ENCODE results near the gene PPP1R13B. TPM values are rescaled to one million over a fixed set of nuclear protein-coding genes. Genes with fewer than 3 reads are reported as not detected.
"Not testable (repeated sequence)": the region's sequence is repeated elsewhere in the genome, so short reads cannot be mapped to it uniquely, and the experiment has no call there.

PPP1R13B gene
- polyA plus RNA-seq, 1 donor (not counting 4 experiments of a cell fraction or from before 2014, with no cell fraction given): 7.7 TPM

DNA sequence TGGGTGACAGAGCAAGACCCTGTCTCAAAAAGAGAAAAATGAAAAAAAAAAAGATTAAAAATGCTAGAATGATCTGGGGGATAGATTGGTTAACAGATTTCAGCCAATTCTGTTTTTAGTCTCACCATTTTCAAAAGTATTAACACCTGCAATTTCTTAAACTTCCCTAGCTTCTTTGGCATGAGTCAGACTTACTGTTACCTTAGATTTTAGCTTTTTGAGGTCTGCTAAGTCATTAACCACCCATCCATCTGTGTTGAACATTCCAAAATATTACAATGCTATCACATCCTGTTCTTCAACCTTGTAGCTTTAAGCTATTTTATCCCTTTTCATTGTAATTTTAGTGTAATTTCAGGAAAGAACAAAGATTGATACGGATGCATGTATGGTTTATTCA, 59.3 kb downstream of the PPP1R13B start:
- Histone ChIP-seq H4K20me1 (ENCODE audit: control insufficient read depth, extremely low read depth, insufficient read depth, low read length) (no peaks in the 10 kb centered on the region), H3K36me3 (ENCODE audit: control insufficient read depth in 2 of 2, extremely low read depth in 1 of 2, insufficient read depth in 2 of 2, low read length in 2 of 2) (peaks cover 0 to 1% of the 10 kb centered on the region in 2 experiments), H3K79me2 (ENCODE audit: control insufficient read depth, insufficient read depth, low read length) (no peaks in the 10 kb centered on the region), H3K4me2 (ENCODE audit: control insufficient read depth, extremely low read depth, insufficient read depth, low read depth, low read length) (peak overlapping the region; percentile 37), H3K9me1 (ENCODE audit: control insufficient read depth, extremely low read depth, insufficient read depth, low read length) (no peaks in the 10 kb centered on the region), H3K27me3 (ENCODE audit: control insufficient read depth, extremely low read depth, insufficient read depth, low read length) (no peaks in the 10 kb centered on the region), H3K9ac (ENCODE audit: control insufficient read depth, extremely low read depth, insufficient read depth, low read length) (no peak overlapping the region), H3K4me3 (ENCODE audit: control insufficient read depth in 2 of 3, extremely low read depth in 1 of 3, insufficient read depth in 2 of 3, low read depth in 1 of 3, low read length in 3 of 3) (no peak overlapping the region), H3K4me1 (ENCODE audit: control insufficient read depth, extremely low read depth, insufficient read depth, low read length) (peaks cover 12% of the 10 kb centered on the region), H3K27ac (ENCODE audit: control insufficient read depth, insufficient read depth, low read length) (no peak overlapping the region), H2AFZ (ENCODE audit: control insufficient read depth, low read length) (no peak overlapping the region), H3K9me3 (ENCODE audit: control insufficient read depth, low read depth, low read length) (no peaks in the 10 kb centered on the region)
- no peak for FAIRE-seq
- TF ChIP-seq CTCF (optimal IDR thresholded peaks at IDR 0.05 in 1 of 3, IDR thresholded peaks at IDR 0.05 in 1 of 3, conservative IDR thresholded peaks at IDR 0.05 in 1 of 3; ENCODE audit: extremely low read depth in 1 of 3, insufficient read depth in 2 of 3, low read length in 3 of 3) (no peak), EZH2 (IDR thresholded peaks at IDR 0.05; ENCODE audit: low read length) (no peak)
- dilution Hi-C loops (cut with MboI; ENCODE audit: extremely low pct_ligation_motif_present, low sequenced_read_pairs): no loop called here
- DNase-seq (ENCODE audit: low read depth, low spot score): peak; percentile 9

DNA sequence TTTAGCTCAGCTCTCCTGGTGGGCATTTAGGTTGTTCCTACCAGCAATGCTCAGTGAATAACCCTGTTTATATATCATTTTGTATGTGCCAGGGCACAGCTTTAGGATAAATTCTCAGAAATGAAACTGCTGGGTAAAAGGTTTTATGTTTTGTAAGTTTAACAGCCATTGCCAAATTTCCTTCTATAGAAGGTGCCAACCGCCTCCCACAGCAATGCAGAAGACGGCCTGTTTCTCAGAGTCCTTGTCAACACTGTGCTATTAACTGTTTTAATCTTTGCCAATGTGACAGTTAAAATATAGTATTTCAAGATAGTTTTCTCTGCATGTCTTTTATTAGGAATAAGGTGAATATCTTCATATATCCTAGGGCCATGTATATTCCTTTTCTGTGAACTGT, 65.0 kb downstream of the PPP1R13B start:
- Histone ChIP-seq H3K27me3 (ENCODE audit: control insufficient read depth, extremely low read depth, insufficient read depth, low read length) (no peaks in the 10 kb centered on the region), H3K9me1 (ENCODE audit: control insufficient read depth, extremely low read depth, insufficient read depth, low read length) (no peaks in the 10 kb centered on the region), H3K9ac (ENCODE audit: control insufficient read depth, extremely low read depth, insufficient read depth, low read length) (no peak overlapping the region), H3K36me3 (ENCODE audit: control insufficient read depth in 2 of 2, extremely low read depth in 1 of 2, insufficient read depth in 2 of 2, low read length in 2 of 2) (peaks cover 4 to 8% of the 10 kb centered on the region in 2 experiments), H3K9me3 (ENCODE audit: control insufficient read depth, low read depth, low read length) (no peaks in the 10 kb centered on the region), H2AFZ (ENCODE audit: control insufficient read depth, low read length) (no peak overlapping the region), H4K20me1 (ENCODE audit: control insufficient read depth, extremely low read depth, insufficient read depth, low read length) (no peaks in the 10 kb centered on the region), H3K79me2 (ENCODE audit: control insufficient read depth, insufficient read depth, low read length) (no peaks in the 10 kb centered on the region), H3K4me1 (ENCODE audit: control insufficient read depth, extremely low read depth, insufficient read depth, low read length) (no peaks in the 10 kb centered on the region), H3K4me2 (ENCODE audit: control insufficient read depth, extremely low read depth, insufficient read depth, low read depth, low read length) (no peak overlapping the region), H3K27ac (ENCODE audit: control insufficient read depth, insufficient read depth, low read length) (no peak overlapping the region), H3K4me3 (ENCODE audit: control insufficient read depth in 2 of 3, extremely low read depth in 1 of 3, insufficient read depth in 2 of 3, low read depth in 1 of 3, low read length in 3 of 3) (no peak overlapping the region)
- no peak for DNase-seq (ENCODE audit: low read depth, low spot score)
- no peak for FAIRE-seq
- TF ChIP-seq EZH2 (IDR thresholded peaks at IDR 0.05; ENCODE audit: low read length): no peak
- TF ChIP-seq CTCF (optimal IDR thresholded peaks at IDR 0.05 in 1 of 3, IDR thresholded peaks at IDR 0.05 in 1 of 3, conservative IDR thresholded peaks at IDR 0.05 in 1 of 3; ENCODE audit: extremely low read depth in 1 of 3, insufficient read depth in 2 of 3, low read length in 3 of 3): no peak
- dilution Hi-C loops (cut with MboI; ENCODE audit: extremely low pct_ligation_motif_present, low sequenced_read_pairs): no loop called here

GRCh38 chr14:103776319-103776718, 71.1 kb downstream of the PPP1R13B start:
- H2AFZ ChIP-seq (ENCODE audit: control insufficient read depth, low read length); DNase-seq (ENCODE audit: low read depth, low spot score); H3K9me3 ChIP-seq (ENCODE audit: control insufficient read depth, low read depth, low read length); H3K27ac ChIP-seq (ENCODE audit: control insufficient read depth, insufficient read depth, low read length); H4K20me1 ChIP-seq (ENCODE audit: control insufficient read depth, extremely low read depth, insufficient read depth, low read length); H3K79me2 ChIP-seq (ENCODE audit: control insufficient read depth, insufficient read depth, low read length); H3K4me1 ChIP-seq (ENCODE audit: control insufficient read depth, extremely low read depth, insufficient read depth, low read length); H3K27me3 ChIP-seq (ENCODE audit: control insufficient read depth, extremely low read depth, insufficient read depth, low read length); H3K4me2 ChIP-seq (ENCODE audit: control insufficient read depth, extremely low read depth, insufficient read depth, low read depth, low read length); FAIRE-seq; H3K9ac ChIP-seq (ENCODE audit: control insufficient read depth, extremely low read depth, insufficient read depth, low read length); H3K36me3 ChIP-seq (ENCODE audit: control insufficient read depth in 2 of 2, extremely low read depth in 1 of 2, insufficient read depth in 2 of 2, low read length in 2 of 2); dilution Hi-C loops (cut with MboI; ENCODE audit: extremely low pct_ligation_motif_present, low sequenced_read_pairs); H3K4me3 ChIP-seq (ENCODE audit: control insufficient read depth in 2 of 3, extremely low read depth in 1 of 3, insufficient read depth in 2 of 3, low read depth in 1 of 3, low read length in 3 of 3); H3K9me1 ChIP-seq (ENCODE audit: control insufficient read depth, extremely low read depth, insufficient read depth, low read length): not testable (repeated sequence)
